Activated naive CD8-positive, alpha-beta T cell treated with anti-CD3 and anti-CD28 coated beads for 36 hours (primary cell): ENCODE results near the gene SEC31B. TPM values are rescaled to one million over a fixed set of nuclear protein-coding genes. Genes with fewer than 3 reads are reported as not detected.
A peak's percentile ranks its signal among the peaks of the same experiment; 100 is the strongest.

Source experiments
- DNase-seq: peaks from one replicate; pipeline ENCODE4 v3.0.0; 2021
- H3K27ac Mint-ChIP-seq: one replicate; pipeline ENCODE4 v1.8.0; 2022; ENCODE audit warnings: mild to moderate bottlenecking, moderate library complexity, mixed read lengths
- H3K27me3 Mint-ChIP-seq: one replicate; pipeline ENCODE4 v1.8.0; 2022; ENCODE audit warnings: mild to moderate bottlenecking, mixed read lengths
- H3K36me3 Mint-ChIP-seq: one replicate; pipeline ENCODE4 v1.8.0; 2021; ENCODE audit warnings: mild to moderate bottlenecking, mixed read lengths
- H3K4me1 Mint-ChIP-seq: one replicate; pipeline ENCODE4 v1.8.0; 2021; ENCODE audit warnings: mixed read lengths
- H3K4me3 Mint-ChIP-seq: one replicate; pipeline ENCODE4 v1.8.0; 2022; ENCODE audit warnings: mild to moderate bottlenecking, moderate library complexity, mixed read lengths
- H3K9me3 Mint-ChIP-seq: one replicate; pipeline ENCODE4 v1.8.0; 2022; ENCODE audit warnings: mixed read lengths
- total RNA-seq, 2 experiments: library from RNA; stranded (reverse); gene quantifications; one replicate each; pipeline ENCODE4 v1.2.3, GENCODE V29; 2021

The SEC31B gene, protein sequence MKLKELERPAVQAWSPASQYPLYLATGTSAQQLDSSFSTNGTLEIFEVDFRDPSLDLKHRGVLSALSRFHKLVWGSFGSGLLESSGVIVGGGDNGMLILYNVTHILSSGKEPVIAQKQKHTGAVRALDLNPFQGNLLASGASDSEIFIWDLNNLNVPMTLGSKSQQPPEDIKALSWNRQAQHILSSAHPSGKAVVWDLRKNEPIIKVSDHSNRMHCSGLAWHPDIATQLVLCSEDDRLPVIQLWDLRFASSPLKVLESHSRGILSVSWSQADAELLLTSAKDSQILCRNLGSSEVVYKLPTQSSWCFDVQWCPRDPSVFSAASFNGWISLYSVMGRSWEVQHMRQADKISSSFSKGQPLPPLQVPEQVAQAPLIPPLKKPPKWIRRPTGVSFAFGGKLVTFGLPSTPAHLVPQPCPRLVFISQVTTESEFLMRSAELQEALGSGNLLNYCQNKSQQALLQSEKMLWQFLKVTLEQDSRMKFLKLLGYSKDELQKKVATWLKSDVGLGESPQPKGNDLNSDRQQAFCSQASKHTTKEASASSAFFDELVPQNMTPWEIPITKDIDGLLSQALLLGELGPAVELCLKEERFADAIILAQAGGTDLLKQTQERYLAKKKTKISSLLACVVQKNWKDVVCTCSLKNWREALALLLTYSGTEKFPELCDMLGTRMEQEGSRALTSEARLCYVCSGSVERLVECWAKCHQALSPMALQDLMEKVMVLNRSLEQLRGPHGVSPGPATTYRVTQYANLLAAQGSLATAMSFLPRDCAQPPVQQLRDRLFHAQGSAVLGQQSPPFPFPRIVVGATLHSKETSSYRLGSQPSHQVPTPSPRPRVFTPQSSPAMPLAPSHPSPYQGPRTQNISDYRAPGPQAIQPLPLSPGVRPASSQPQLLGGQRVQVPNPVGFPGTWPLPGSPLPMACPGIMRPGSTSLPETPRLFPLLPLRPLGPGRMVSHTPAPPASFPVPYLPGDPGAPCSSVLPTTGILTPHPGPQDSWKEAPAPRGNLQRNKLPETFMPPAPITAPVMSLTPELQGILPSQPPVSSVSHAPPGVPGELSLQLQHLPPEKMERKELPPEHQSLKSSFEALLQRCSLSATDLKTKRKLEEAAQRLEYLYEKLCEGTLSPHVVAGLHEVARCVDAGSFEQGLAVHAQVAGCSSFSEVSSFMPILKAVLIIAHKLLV
- 10 to 100 TPM; 14.6 to 17.5 TPM for total RNA-seq

GRCh38 chr10:100519311-100520051, at the start of gene SEC31B:
TSS of gene SEC31B (minus strand) at chr10:100519861. CDS start at chr10:100516952, 2,909 bp downstream.
- Mint-ChIP-seq H3K27me3 (no peaks in the 10 kb centered on the region), H3K9me3 (no peaks in the 10 kb centered on the region), H3K36me3 (peaks cover 14% of the 10 kb centered on the region), H3K4me1 (peaks cover 23% of the 10 kb centered on the region), H3K27ac (no peak within 1 kb of the TSS), H3K4me3 (no peak within 1 kb of the TSS)
- no peak for DNase-seq

DNA sequence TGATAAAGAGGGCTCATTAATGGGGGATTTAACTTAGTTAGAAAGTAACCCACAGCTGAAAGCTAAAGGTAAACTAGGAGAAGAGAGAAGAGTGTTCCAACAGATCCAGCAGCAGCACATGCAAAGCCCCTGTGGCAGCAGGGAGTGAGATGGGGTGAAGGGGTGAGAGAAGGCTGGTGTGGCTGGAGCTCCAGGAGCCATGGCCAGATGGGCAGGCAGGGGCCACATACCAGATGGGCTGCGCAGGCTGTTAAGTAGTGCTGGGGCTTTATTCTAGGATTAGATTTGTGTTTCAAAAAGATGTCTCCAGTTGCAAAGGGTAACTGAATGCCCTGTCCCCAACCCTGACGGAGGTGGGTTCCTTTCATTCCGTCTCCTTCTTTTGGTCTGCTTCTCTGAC, 49.3 kb upstream of the SEC31B start:
- Mint-ChIP-seq H3K9me3 (no peaks in the 10 kb centered on the region), H3K27ac (no peak overlapping the region), H3K27me3 (peaks cover 32% of the 10 kb centered on the region), H3K4me3 (no peak overlapping the region), H3K4me1 (no peaks in the 10 kb centered on the region), H3K36me3 (no peaks in the 10 kb centered on the region)
- no peak for DNase-seq

DNA sequence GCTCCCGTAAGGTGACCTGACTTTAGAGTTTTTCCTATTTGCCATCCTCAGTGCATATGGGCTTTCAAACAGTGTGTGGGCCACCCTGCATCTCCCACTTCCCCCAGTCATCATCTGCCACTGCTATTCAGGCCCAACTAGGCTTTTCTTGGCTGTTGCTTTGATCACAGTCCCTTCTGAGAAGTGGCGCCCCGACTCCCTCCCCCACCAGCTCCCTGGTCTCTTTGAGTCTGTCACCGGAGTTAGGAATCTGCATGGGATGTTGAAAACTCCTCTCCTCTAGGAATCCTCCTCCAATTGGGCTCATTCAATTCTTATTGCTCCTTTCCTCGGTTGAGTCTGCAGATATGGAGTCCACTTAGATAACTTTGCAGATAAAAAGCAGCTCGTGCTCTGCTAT, 48.2 kb upstream of the SEC31B start:
- Mint-ChIP-seq H3K4me1 (peaks cover 1% of the 10 kb centered on the region), H3K9me3 (no peaks in the 10 kb centered on the region), H3K27ac (no peak overlapping the region), H3K27me3 (peaks cover 41% of the 10 kb centered on the region), H3K36me3 (peaks cover 1% of the 10 kb centered on the region), H3K4me3 (no peak overlapping the region)
- no peak for DNase-seq

DNA sequence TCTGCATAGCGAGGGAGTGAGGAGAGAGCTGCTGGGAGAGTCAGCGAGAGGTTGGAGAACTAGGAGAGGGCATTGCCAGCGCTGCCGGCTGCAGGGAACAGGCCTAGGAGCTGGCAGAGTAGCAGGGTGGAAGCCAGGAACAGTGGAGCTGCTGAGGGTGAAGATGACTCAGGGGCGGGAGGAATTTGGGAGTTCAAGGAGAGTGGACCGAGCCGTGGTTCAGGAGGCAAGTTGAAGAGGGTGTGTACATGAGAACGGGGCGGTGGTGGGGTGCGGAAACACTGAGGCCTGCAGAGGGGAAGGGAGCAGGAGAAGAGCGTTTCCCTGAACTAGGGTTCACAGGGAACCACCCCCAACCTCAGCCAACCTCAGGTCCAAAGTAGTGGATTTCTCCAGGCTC, 47.6 kb upstream of the SEC31B start:
- no peaks in the 10 kb centered on the region for H3K9me3 Mint-ChIP-seq
- no peak for DNase-seq
- peaks cover 1% of the 10 kb centered on the region for H3K36me3 Mint-ChIP-seq
- H3K4me3 Mint-ChIP-seq: no peak overlapping the region
- peaks cover 47% of the 10 kb centered on the region for H3K27me3 Mint-ChIP-seq
- no peak overlapping the region for H3K27ac Mint-ChIP-seq
- H3K4me1 Mint-ChIP-seq: peaks cover 2% of the 10 kb centered on the region

- Mint-ChIP-seq H3K36me3 (peaks cover 1% of the 10 kb centered on the region), H3K27ac (no peak overlapping the region), H3K9me3 (no peaks in the 10 kb centered on the region), H3K4me1 (peaks cover 4% of the 10 kb centered on the region), H3K27me3 (peaks cover 54% of the 10 kb centered on the region), H3K4me3 (no peak overlapping the region)
- DNase-seq: no peak
Measured at GRCh38 chr10:100566561-100566960, 46.9 kb upstream of the SEC31B start.

DNA sequence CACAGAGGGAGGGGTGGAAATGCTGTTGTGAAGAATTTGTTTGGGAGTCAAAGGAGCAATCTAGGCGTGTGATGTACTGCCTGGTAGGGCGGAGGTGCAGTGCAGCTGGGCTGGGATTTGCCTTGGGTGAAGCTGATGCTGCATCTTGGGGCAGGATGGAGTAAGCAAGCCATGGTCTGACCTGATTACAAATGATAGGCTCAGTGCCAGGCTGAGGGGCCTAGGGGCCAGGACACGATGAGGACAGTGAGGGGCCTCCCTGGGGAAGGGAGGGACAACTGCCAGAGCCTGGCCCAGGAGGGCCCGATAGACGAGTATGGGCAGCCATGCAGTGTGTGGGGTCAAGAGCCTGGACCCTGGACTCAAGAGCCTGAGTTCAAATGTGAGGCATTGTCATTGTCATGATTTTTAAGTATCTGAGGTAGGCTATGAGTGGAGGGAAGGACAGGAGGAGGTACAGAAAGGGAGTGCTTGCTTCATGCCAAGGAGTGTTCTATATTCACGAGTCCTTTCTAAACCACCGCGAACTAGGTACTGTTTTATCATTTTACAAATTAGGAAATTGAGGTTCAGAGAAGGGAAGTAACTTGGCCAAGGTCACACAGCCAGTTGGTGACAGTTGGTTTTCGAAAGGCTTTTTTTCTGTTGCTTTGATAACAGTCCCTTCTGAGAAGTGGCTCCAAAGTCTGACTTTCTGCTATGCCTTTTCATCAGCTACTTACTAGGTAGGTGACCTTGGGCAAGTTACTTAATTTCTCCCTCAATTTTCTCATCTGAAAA, 45.7 kb upstream of the SEC31B start:
- peaks cover 60% of the 10 kb centered on the region for H3K27me3 Mint-ChIP-seq
- no peak overlapping the region for H3K4me3 Mint-ChIP-seq
- peaks cover 7% of the 10 kb centered on the region for H3K4me1 Mint-ChIP-seq
- no peaks in the 10 kb centered on the region for H3K9me3 Mint-ChIP-seq
- H3K27ac Mint-ChIP-seq: no peak overlapping the region
- no peak for DNase-seq
- peaks cover 3% of the 10 kb centered on the region for H3K36me3 Mint-ChIP-seq

DNA sequence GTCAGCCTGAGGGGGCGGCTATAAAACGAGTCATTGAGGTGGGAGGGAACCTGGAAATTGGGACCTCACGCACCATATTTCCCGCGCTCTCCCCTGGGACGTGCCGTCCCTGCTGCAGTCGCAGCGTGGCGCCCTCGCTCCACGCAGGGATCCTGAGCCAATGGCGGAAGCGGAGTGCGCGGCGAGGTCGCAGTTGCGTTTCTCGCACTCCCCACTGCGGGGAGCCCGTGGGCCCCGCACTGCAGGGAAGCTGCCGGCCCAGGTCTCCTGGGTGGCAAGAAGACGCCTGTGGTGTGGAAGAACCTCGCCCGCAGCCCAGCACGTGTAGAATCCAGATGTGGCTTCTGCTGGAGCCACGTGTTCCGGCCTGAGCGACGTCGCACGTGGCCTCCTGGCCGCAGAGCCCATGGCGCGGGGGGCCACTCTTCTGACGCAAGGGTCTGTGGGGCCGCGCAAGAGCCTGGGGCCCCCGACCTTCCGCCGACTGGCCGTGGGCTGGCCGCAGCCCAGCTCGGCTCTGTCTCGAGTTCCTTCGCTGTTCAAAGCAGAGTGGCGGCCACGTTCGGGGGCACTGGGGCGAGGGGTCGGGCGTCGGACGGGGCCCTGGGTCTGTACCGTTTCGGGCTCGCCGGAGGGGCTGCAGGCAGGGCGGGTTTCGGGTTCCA, 42.5 kb upstream of the SEC31B start:
- H3K27me3 Mint-ChIP-seq: peaks cover 58% of the 10 kb centered on the region
- DNase-seq: peak; percentile 83
- H3K27ac Mint-ChIP-seq: no peak overlapping the region
- peaks cover 3% of the 10 kb centered on the region for H3K36me3 Mint-ChIP-seq
- no peaks in the 10 kb centered on the region for H3K9me3 Mint-ChIP-seq
- H3K4me3 Mint-ChIP-seq: no peak overlapping the region
- peaks cover 7% of the 10 kb centered on the region for H3K4me1 Mint-ChIP-seq

- H3K9me3 Mint-ChIP-seq: no peaks in the 10 kb centered on the region
- DNase-seq: no peak
- H3K27ac Mint-ChIP-seq: no peak overlapping the region
- peaks cover 3% of the 10 kb centered on the region for H3K36me3 Mint-ChIP-seq
- H3K4me3 Mint-ChIP-seq: no peak overlapping the region
- H3K4me1 Mint-ChIP-seq: peaks cover 7% of the 10 kb centered on the region
- H3K27me3 Mint-ChIP-seq: peaks cover 46% of the 10 kb centered on the region
Measured at GRCh38 chr10:100561005-100561404, 41.3 kb upstream of the SEC31B start.

DNA sequence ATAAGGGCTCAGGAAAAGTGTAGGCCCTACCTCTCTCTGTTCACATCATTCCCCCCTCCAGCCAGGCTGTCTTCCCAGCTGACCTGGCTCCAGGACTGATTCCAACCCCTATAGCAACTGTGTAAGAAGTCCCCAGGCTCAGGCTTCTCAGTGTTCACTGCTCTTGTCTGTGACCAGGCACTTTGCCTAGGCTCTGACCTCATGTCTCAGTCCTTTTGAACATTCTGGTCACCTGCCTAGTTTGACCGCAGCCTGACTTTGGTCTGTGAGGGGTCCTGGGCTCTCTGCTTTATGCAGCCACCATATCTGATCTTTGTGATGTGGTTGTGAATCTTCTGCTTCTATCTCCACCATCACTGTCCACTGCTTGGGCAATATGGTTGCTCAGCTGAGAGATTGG, 40.6 kb upstream of the SEC31B start:
- no peaks in the 10 kb centered on the region for H3K9me3 Mint-ChIP-seq
- peaks cover 41% of the 10 kb centered on the region for H3K27me3 Mint-ChIP-seq
- peaks cover 7% of the 10 kb centered on the region for H3K4me1 Mint-ChIP-seq
- H3K27ac Mint-ChIP-seq: no peak overlapping the region
- H3K4me3 Mint-ChIP-seq: no peak overlapping the region
- DNase-seq: no peak
- H3K36me3 Mint-ChIP-seq: peaks cover 3% of the 10 kb centered on the region

DNA sequence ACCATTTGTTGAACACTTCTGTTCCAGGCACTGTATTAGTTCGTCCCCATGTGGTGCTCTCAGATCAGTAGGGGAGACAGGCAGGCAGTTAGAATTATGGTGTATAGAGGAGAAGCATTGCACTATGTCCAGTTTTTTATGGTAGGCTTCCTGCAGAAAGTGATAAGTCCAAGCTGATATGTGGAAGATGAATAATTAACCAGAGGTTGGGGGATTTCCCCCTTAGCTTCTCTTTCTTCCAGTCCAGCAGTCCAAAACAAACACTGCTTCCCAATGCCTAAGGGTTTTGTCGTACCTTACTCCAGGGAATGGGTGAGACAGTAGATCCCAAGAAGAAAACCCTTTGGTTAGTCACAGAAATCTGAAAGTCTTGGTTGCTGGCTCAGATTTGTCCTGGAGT, 35.2 kb upstream of the SEC31B start:
- Mint-ChIP-seq H3K36me3 (peaks cover 1% of the 10 kb centered on the region), H3K4me3 (no peak overlapping the region), H3K4me1 (no peaks in the 10 kb centered on the region), H3K27me3 (no peaks in the 10 kb centered on the region), H3K27ac (no peak overlapping the region), H3K9me3 (no peaks in the 10 kb centered on the region)
- DNase-seq: no peak

GRCh38 chr10:100553929-100554328, 34.3 kb upstream of the SEC31B start:
- no peak overlapping the region for H3K4me3 Mint-ChIP-seq
- DNase-seq: no peak
- H3K36me3 Mint-ChIP-seq: peaks cover 4% of the 10 kb centered on the region
- no peaks in the 10 kb centered on the region for H3K27me3 Mint-ChIP-seq
- no peak overlapping the region for H3K27ac Mint-ChIP-seq
- no peaks in the 10 kb centered on the region for H3K9me3 Mint-ChIP-seq
- H3K4me1 Mint-ChIP-seq: no peaks in the 10 kb centered on the region

GRCh38 chr10:100551738-100552137, 32.1 kb upstream of the SEC31B start:
- no peak for DNase-seq
- Mint-ChIP-seq H3K27me3 (no peaks in the 10 kb centered on the region), H3K4me3 (no peak overlapping the region), H3K36me3 (peaks cover 12% of the 10 kb centered on the region), H3K27ac (no peak overlapping the region), H3K9me3 (no peaks in the 10 kb centered on the region), H3K4me1 (no peaks in the 10 kb centered on the region)

DNA sequence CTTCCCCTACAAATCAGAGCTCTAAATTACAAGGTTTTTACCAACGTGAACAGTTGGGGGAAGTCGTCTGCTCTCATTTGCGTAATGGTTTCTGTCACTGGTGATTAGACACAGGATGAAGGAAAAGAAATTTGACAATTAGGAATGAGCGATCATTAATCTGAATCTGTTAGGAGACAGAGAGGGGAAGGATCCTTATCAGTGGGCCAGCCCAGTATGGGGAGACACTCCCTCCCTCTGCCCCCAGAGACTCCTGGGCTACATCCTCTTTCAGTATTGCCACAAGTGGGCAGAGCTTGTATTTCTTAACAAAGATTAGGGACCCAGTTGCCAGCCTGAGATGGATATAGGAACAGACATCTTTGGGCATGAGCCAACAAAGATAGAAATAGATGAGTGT, 31.5 kb upstream of the SEC31B start:
- Mint-ChIP-seq H3K36me3 (peaks cover 12% of the 10 kb centered on the region), H3K9me3 (no peaks in the 10 kb centered on the region), H3K27ac (no peak overlapping the region), H3K4me1 (no peaks in the 10 kb centered on the region), H3K27me3 (no peaks in the 10 kb centered on the region), H3K4me3 (no peak overlapping the region)
- DNase-seq: no peak
